Endodermal cell (in vitro differentiated cells): ENCODE measurements around the gene DIPK1B. TPM values are rescaled to one million over a fixed set of nuclear protein-coding genes. Genes with fewer than 3 reads are reported as not detected.

Experiments used
- DNase-seq: peaks from one replicate; pipeline ENCODE4 v3.0.0-alpha.2; 2017
- H3K27ac ChIP-seq: 2 replicates; pipeline ENCODE4 v1.5.1; 2013; ENCODE audit warnings: mild to moderate bottlenecking, low read depth, low read length, moderate library complexity
- H3K27me3 ChIP-seq: 2 replicates; pipeline ENCODE4 v1.6.1; 2013; ENCODE audit warnings: mild to moderate bottlenecking, low read length, moderate library complexity; ENCODE audit not compliant: insufficient read depth, control insufficient read depth, poor library complexity, severe bottlenecking
- H3K36me3 ChIP-seq: 2 replicates; pipeline ENCODE4 v1.7.0; 2013; ENCODE audit warnings: mild to moderate bottlenecking, low read length, moderate library complexity; ENCODE audit not compliant: control insufficient read depth, insufficient read depth
- H3K4me1 ChIP-seq: one replicate; pipeline ENCODE4 v1.7.0; 2013; ENCODE audit warnings: low read length; ENCODE audit not compliant: control insufficient read depth, insufficient read depth
- H3K4me3 ChIP-seq: 2 replicates; pipeline ENCODE4 v1.5.1; 2013; ENCODE audit warnings: mild to moderate bottlenecking, low read length, moderate library complexity
- H3K9ac ChIP-seq: 2 replicates; pipeline ENCODE4 v1.6.1; 2013; ENCODE audit warnings: mild to moderate bottlenecking, low read length, moderate library complexity; ENCODE audit not compliant: poor library complexity, severe bottlenecking; ENCODE audit errors: extremely low read depth
- H3K9me3 ChIP-seq: 2 replicates; pipeline ENCODE4 v1.6.1; 2013; ENCODE audit warnings: mild to moderate bottlenecking, low read length, moderate library complexity; ENCODE audit not compliant: control insufficient read depth
- H3K27ac Mint-ChIP-seq: 2 replicates; pipeline ENCODE4 v1.8.0; 2020; ENCODE audit warnings: mixed read lengths
- H3K27me3 Mint-ChIP-seq: 2 replicates; pipeline ENCODE4 v1.8.0; 2021; ENCODE audit warnings: mild to moderate bottlenecking, mixed read lengths; ENCODE audit not compliant: insufficient read depth
- H3K36me3 Mint-ChIP-seq: 2 replicates; pipeline ENCODE4 v1.8.0; 2020; ENCODE audit warnings: low read depth, mixed read lengths
- H3K4me1 Mint-ChIP-seq: 2 replicates; pipeline ENCODE4 v1.8.0; 2020; ENCODE audit warnings: mixed read lengths
- H3K4me3 Mint-ChIP-seq: 2 replicates; pipeline ENCODE4 v1.8.0; 2020; ENCODE audit warnings: mild to moderate bottlenecking, moderate library complexity, mixed read lengths
- H3K9me3 Mint-ChIP-seq: 2 replicates; pipeline ENCODE4 v1.8.0; 2020; ENCODE audit warnings: mild to moderate bottlenecking, mixed read lengths
- WGBS, 2 experiments: methylation state at CpG; one replicate each; pipeline versions ENCODE4 v1.1.5 to v1.1.7; 2013; ENCODE audit warnings: missing lambda C conversion rate in 2 of 2, mixed read lengths in 1 of 2; ENCODE audit not compliant: insufficient coverage in 1 of 2, insufficient read length in 1 of 2; 5-methylcytosine and 5-hydroxymethylcytosine counted together
- total RNA-seq, 2 donors: library from RNA; stranded (reverse); fragmentation: NEBNext Ultra II Directional in 1 of 2; extraction: Animal tissue kit (Norgen Biotek cat#: 25700) in 1 of 2; gene quantifications; 2 replicates in 1 of 2; 3 replicates in 1 of 2; pipeline ENCODE4 v1.2.1, GENCODE V29; 2021
- TF ChIP-seq, protein P1 (sequence below): fragments of 200-600 bp; sonication (generic); conservative IDR thresholded peaks from 2 replicates; pipeline ENCODE4 v1.5.0; 2021; ENCODE audit warnings: antibody characterized with exemption, mild to moderate bottlenecking

Gene DIPK1B
- total RNA-seq, 2 donors from 2014 or later, result 35.1 to 45.4 TPM

DNA sequence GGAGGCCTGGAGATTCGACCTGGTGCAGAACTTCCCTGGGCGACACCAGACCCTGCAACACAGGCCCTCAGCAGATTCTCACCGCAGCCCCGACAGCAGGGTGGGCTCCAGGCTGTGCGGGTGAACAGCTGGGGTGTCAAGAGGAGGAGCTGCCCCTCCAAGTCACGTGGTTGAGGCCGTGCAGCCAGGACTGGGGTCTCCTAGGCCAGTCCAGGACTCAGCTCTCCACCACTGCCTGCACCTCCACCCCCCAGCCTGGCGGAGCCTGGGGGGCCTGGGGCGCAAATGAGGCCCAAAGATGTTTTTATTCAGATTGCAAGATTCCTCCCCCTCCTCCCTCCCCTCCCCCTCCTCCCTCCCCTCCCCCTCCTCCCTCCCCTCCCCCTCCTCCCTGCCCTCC lies 15.9 kb upstream of the DIPK1B start:
- peaks cover 6% of the 10 kb centered on the region for H3K27me3 ChIP-seq
- no peak overlapping the region for H3K9ac ChIP-seq
- no peak overlapping the region for H3K4me3 ChIP-seq
- no peaks in the 10 kb centered on the region for H3K27me3 Mint-ChIP-seq
- 90 to 100% methylated on average over 4 to 8 of the region's 9 CpGs for WGBS, 2 experiments
- no peak for DNase-seq
- H3K4me1 Mint-ChIP-seq, result peaks cover 9% of the 10 kb centered on the region
- H3K36me3 ChIP-seq, result no peaks in the 10 kb centered on the region
- H3K27ac ChIP-seq, result no peak overlapping the region
- no peaks in the 10 kb centered on the region for H3K9me3 ChIP-seq
- TF ChIP-seq, protein P1, sequence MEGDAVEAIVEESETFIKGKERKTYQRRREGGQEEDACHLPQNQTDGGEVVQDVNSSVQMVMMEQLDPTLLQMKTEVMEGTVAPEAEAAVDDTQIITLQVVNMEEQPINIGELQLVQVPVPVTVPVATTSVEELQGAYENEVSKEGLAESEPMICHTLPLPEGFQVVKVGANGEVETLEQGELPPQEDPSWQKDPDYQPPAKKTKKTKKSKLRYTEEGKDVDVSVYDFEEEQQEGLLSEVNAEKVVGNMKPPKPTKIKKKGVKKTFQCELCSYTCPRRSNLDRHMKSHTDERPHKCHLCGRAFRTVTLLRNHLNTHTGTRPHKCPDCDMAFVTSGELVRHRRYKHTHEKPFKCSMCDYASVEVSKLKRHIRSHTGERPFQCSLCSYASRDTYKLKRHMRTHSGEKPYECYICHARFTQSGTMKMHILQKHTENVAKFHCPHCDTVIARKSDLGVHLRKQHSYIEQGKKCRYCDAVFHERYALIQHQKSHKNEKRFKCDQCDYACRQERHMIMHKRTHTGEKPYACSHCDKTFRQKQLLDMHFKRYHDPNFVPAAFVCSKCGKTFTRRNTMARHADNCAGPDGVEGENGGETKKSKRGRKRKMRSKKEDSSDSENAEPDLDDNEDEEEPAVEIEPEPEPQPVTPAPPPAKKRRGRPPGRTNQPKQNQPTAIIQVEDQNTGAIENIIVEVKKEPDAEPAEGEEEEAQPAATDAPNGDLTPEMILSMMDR, result no peak
- H3K4me1 ChIP-seq, result no peaks in the 10 kb centered on the region
- no peak overlapping the region for H3K27ac Mint-ChIP-seq
- no peak overlapping the region for H3K4me3 Mint-ChIP-seq
- no peaks in the 10 kb centered on the region for H3K36me3 Mint-ChIP-seq
- H3K9me3 Mint-ChIP-seq, result no peaks in the 10 kb centered on the region

DNA sequence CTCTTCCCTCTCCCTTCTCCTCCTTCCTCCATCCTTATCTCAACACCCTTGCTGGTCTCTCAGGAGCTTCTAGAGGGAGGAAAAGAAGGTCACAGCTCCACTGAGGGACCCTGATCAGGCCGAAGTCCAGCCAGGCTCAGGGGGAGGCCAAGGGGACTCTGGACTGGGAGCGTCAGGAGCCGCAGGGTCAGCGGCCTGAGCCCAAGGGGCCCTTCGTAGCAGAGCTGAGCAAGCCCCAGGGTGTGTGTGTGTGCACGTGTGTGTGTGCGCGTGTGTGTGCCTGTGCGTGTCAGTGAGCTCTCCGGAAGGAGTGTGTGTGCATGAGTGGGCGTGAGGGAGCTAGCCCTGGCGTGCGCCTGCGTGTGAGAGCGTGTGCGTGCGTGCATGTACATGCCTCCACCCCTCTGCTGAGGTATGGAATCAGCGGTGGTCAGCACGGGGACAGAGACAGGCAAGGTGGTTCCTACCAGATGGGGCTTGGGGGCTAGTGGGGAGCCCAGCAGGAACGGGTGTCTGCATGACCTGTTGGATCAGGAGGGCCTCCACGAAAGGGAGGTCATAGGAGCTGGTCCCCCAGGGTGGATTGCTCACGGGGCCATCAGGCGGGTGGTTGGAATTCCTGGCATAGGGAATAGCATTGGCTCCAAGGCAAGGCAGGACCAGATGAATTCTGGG lies 15.1 kb upstream of the DIPK1B start:
- Histone ChIP-seq H3K4me1 (no peaks in the 10 kb centered on the region), H3K27me3 (peaks cover 6% of the 10 kb centered on the region), H3K4me3 (no peak overlapping the region), H3K9ac (no peak overlapping the region), H3K27ac (no peak overlapping the region), H3K9me3 (no peaks in the 10 kb centered on the region), H3K36me3 (no peaks in the 10 kb centered on the region)
- Mint-ChIP-seq H3K27ac (peak overlapping the region; percentile 23), H3K36me3 (no peaks in the 10 kb centered on the region), H3K27me3 (no peaks in the 10 kb centered on the region), H3K4me3 (no peak overlapping the region), H3K4me1 (peaks cover 9% of the 10 kb centered on the region), H3K9me3 (no peaks in the 10 kb centered on the region)
- WGBS, 2 experiments, result 90 to 91% methylated on average over 15 to 23 of the region's 23 CpGs
- no peak for DNase-seq
- TF ChIP-seq, protein P1, result no peak

DNA sequence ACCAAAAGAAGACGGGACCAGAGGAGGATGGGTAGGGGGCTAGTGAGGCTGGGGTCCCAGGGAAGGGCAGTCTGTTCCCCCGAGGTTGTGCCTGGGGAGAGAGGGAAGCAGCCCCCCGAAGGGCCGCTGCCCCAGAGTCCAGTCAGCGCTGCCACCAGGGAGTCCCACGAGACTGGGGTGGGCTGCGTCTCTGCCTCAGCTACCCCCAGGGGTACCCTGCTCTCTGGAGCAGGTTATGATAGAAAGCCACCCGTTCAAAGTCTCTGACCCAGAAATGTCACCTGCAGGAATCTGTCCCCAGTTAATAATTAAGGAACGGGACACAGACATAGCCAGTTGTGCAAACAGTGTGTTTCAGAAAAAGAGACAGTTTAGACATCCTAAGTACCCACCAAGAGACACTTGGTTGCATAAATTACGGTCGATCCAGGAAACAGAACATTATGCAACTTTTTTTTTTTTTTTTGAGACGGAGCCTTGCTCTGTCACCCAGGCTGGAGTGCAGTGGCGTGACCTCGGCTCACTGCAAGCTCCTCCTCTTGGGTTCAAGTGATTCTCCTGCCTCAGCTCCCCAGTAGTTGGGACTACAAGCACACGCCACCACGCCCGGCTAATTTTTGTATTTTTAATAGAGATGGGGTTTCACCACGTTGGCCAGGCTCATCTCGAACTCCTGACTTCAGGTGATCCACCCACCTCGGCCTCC lies 14.4 kb upstream of the DIPK1B start:
- Mint-ChIP-seq H3K36me3 (no peaks in the 10 kb centered on the region), H3K27ac (no peak overlapping the region), H3K27me3 (no peaks in the 10 kb centered on the region), H3K4me3 (no peak overlapping the region), H3K4me1 (peaks cover 9% of the 10 kb centered on the region), H3K9me3 (no peaks in the 10 kb centered on the region)
- no peaks in the 10 kb centered on the region for H3K9me3 ChIP-seq
- peaks cover 6% of the 10 kb centered on the region for H3K27me3 ChIP-seq
- no peaks in the 10 kb centered on the region for H3K36me3 ChIP-seq
- no peak for DNase-seq
- H3K4me1 ChIP-seq, result no peaks in the 10 kb centered on the region
- H3K27ac ChIP-seq, result no peak overlapping the region
- WGBS, 2 experiments, result 82 to 94% methylated on average over 16 to 20 of the region's 20 CpGs
- no peak overlapping the region for H3K9ac ChIP-seq
- H3K4me3 ChIP-seq, result no peak overlapping the region
- TF ChIP-seq, protein P1, result no peak
